GM12878 (cell line): Measurements from ENCODE around the gene PRKCQ. TPM values are rescaled to one million over a fixed set of nuclear protein-coding genes. Genes with fewer than 3 reads are reported as not detected.

Experiments
- ATAC-seq: fragments of 200-7000 bp; cut with Tn5 transposase; 3 replicates; pipeline ENCODE4 v1.9.1; 2020; ENCODE audit warnings: mild to moderate bottlenecking, moderate library complexity
- BruUV-seq: library from RNA; stranded (reverse); fragments of 400-500 nt; replicated peaks from 2 replicates; lab custom pipeline; 2021; lab: Mats Ljungman, UMichigan
- CTCF ChIA-PET: fragments of 300-600 bp; sonication (Branson Sonifier 250); formaldehyde crosslinking; extraction: SDS; loops from one replicate; lab custom pipeline; 2021; ENCODE audit warnings: inconsistent platforms; lab: Yijun Ruan, JAX
- POLR2A ChIA-PET: fragments of 350-600 bp; formaldehyde crosslinking; extraction: SDS; loops from one replicate; lab custom pipeline; 2021; ENCODE audit warnings: inconsistent platforms; lab: Charles Lee
- RAD21 ChIA-PET: fragments of 300-600 bp; sonication (Branson Sonifier 250); formaldehyde crosslinking; loops from one replicate; lab custom pipeline; 2023; ENCODE audit warnings: antibody characterized with exemption; ENCODE audit not compliant: unreplicated experiment; lab: Charles Lee
- SMC1A ChIA-PET: fragments of 300-600 bp; sonication (Branson Sonifier 250); formaldehyde crosslinking; loops from one replicate; lab custom pipeline; 2023; ENCODE audit not compliant: unreplicated experiment, uncharacterized antibody; lab: Charles Lee
- DNase-seq: peaks from one replicate; pipeline ENCODE4 v3.0.0-alpha.2; 2011; ENCODE audit warnings: low read depth, low spot score
- FAIRE-seq: peaks from 3 replicates; lab custom pipeline; 2011; peaks lifted over from hg19 to GRCh38; lab: Jason Lieb, UNC
- H2AFZ ChIP-seq: 2 replicates; pipeline ENCODE4 v1.6.0; 2011; ENCODE audit warnings: low read depth, low read length, control low read depth; ENCODE audit not compliant: control insufficient read depth
- H3K27ac ChIP-seq: 2 replicates; pipeline ENCODE4 v1.5.1; 2011; ENCODE audit warnings: control low read depth; ENCODE audit not compliant: control insufficient read depth, insufficient read depth
- H3K27me3 ChIP-seq, 2 experiments: replicated peaks in 1 of 2; 2 replicates each; pipeline versions ENCODE4 v1.6.0 to v1.6.1; 2011; ENCODE audit warnings: low read length in 1 of 2; ENCODE audit not compliant: control insufficient read depth in 2 of 2, insufficient read depth in 2 of 2
- H3K36me3 ChIP-seq, 2 experiments: 2 replicates each; pipeline ENCODE4 v1.5.1; 2011; ENCODE audit warnings: low read length in 1 of 2; ENCODE audit not compliant: control insufficient read depth in 2 of 2, insufficient read depth in 2 of 2
- H3K4me1 ChIP-seq: 2 replicates; pipeline ENCODE4 v1.6.1; 2011; ENCODE audit warnings: mild to moderate bottlenecking, low read length, moderate library complexity, mixed read lengths; ENCODE audit not compliant: control insufficient read depth, insufficient read depth
- H3K4me2 ChIP-seq: 2 replicates; pipeline ENCODE4 v1.6.0; 2011; ENCODE audit warnings: control low read depth; ENCODE audit not compliant: control insufficient read depth, insufficient read depth
- H3K4me3 ChIP-seq: fragments of 200-600 bp; sonication (generic); 2 replicates; pipeline ENCODE4 v1.5.1; 2016
- H3K79me2 ChIP-seq: 2 replicates; pipeline ENCODE4 v1.6.0; 2011; ENCODE audit warnings: low read length; ENCODE audit not compliant: control insufficient read depth, insufficient read depth
- H3K9ac ChIP-seq: 2 replicates; pipeline ENCODE4 v1.8.0; 2011; ENCODE audit warnings: low read length, control low read depth, mixed read lengths; ENCODE audit not compliant: control insufficient read depth, insufficient read depth
- H3K9me3 ChIP-seq: replicated peaks from 3 replicates; pipeline ENCODE4 v1.5.1; 2011; ENCODE audit warnings: mild to moderate bottlenecking, low read length; ENCODE audit not compliant: control insufficient read depth, insufficient read depth
- H4K20me1 ChIP-seq: 2 replicates; pipeline ENCODE4 v1.6.0; 2011; ENCODE audit not compliant: control insufficient read depth, insufficient read depth
- ATF7 ChIP-seq: fragments of 450-650 bp; IDR thresholded peaks from 2 replicates; pipeline ENCODE4 v1.6.1; 2016; ENCODE audit warnings: low read depth, mild to moderate bottlenecking
- BCL11A ChIP-seq: IDR thresholded peaks from 2 replicates; pipeline ENCODE4 v1.6.1; 2011; ENCODE audit warnings: low read depth, low read length
- CBX5 ChIP-seq: sonication (generic); IDR thresholded peaks from 2 replicates; pipeline ENCODE4 v1.6.1; 2016; ENCODE audit warnings: low read depth, moderate library complexity, mild to moderate bottlenecking, inconsistent platforms
- CREB1 ChIP-seq: IDR thresholded peaks from 2 replicates; pipeline ENCODE4 v1.6.1; 2012; ENCODE audit warnings: low read depth, mild to moderate bottlenecking, inconsistent platforms
- CTCF ChIP-seq, 3 experiments: IDR thresholded peaks in 2 of 3; conservative IDR thresholded peaks in 1 of 3; 2 replicates each; pipeline ENCODE4 v1.5.1; 2011; ENCODE audit warnings: low read depth in 3 of 3, low read length in 3 of 3, mild to moderate bottlenecking in 3 of 3, control low read depth in 2 of 3, moderate library complexity in 2 of 3, inconsistent platforms in 1 of 3, mixed read lengths in 1 of 3; ENCODE audit not compliant: control insufficient read depth in 2 of 3, insufficient read depth in 1 of 3; ENCODE audit errors: extremely low read depth in 1 of 3
- FOXM1 ChIP-seq: IDR thresholded peaks from 2 replicates; pipeline ENCODE4 v1.6.1; 2012; ENCODE audit warnings: low read depth, mild to moderate bottlenecking, inconsistent platforms, low read length, moderate library complexity
- IRF3 ChIP-seq: fragments of 450-650 bp; IDR thresholded peaks from 2 replicates; pipeline ENCODE4 v1.6.1; 2014; ENCODE audit warnings: mild to moderate bottlenecking
- MEF2A ChIP-seq: IDR thresholded peaks from 2 replicates; pipeline ENCODE4 v1.6.1; 2011; ENCODE audit warnings: low read depth, mild to moderate bottlenecking, low read length, moderate library complexity; ENCODE audit not compliant: insufficient read depth
- MEF2B ChIP-seq: fragments of 450-650 bp; IDR thresholded peaks from 2 replicates; pipeline ENCODE4 v1.6.1; 2018; ENCODE audit warnings: mild to moderate bottlenecking, moderate library complexity; ENCODE audit not compliant: partially characterized antibody, poor library complexity, severe bottlenecking
- RB1 ChIP-seq: fragments of 450-650 bp; formaldehyde crosslinking; IDR thresholded peaks from 2 replicates; pipeline ENCODE4 v1.6.1; 2017; ENCODE audit warnings: mild to moderate bottlenecking, borderline replicate concordance
- TARDBP ChIP-seq: IDR thresholded peaks from 2 replicates; pipeline ENCODE4 v1.6.1; 2016; ENCODE audit warnings: borderline replicate concordance
- TBL1XR1 ChIP-seq: IDR thresholded peaks from 2 replicates; pipeline ENCODE4 v1.6.1; 2012; ENCODE audit warnings: low read depth, low read length, improper control_type of control experiment
- YBX1 ChIP-seq: fragments of 450-650 bp; IDR thresholded peaks from 2 replicates; pipeline ENCODE4 v1.6.1; 2016; ENCODE audit warnings: antibody characterized with exemption
- WGBS: methylation state at CpG from one replicate; pipeline ENCODE4 v1.1.6; 2016; ENCODE audit warnings: low lambda C conversion rate; ENCODE audit not compliant: insufficient replicate concordance, insufficient coverage; ENCODE audit errors: missing lambda C conversion rate; 5-methylcytosine and 5-hydroxymethylcytosine counted together
- in situ Hi-C: fragments of 300-500 bp; cut with MboI; formaldehyde crosslinking; loops from 9 replicates; pipeline ENCODE4 v1.14.3; 2018; ENCODE audit warnings: mixed read lengths
- intact Hi-C: fragments of 100-400 bp; cut with micrococcal nuclease; formaldehyde crosslinking; loops from one replicate; pipeline ENCODE4 v1.14.2; 2022; ENCODE audit not compliant: unreplicated experiment
- polyA plus RNA-seq, 11 experiments: library from polyadenylated mRNA; depleted of rRNA in 4 of 11; unstranded in 6 of 11; stranded (reverse) in 5 of 11; fragments of >200 nt; fragmentation: Nextera tagmentation in 4 of 11; fragmentation: Illumina TruSeq in 1 of 11; extraction: Ambion mirVana in 4 of 11; extraction: Trizol in 1 of 11; gene quantifications; 1 replicate in 1 of 11; 2 replicates in 10 of 11; pipeline versions ENCODE4 v1.2.1 to v1.2.3, GENCODE V29; 2011 to 2016; ENCODE audit warnings: inconsistent platforms in 2 of 11, missing spikeins in 2 of 11, low read depth in 1 of 11
- total RNA-seq, 4 experiments: library from RNA; depleted of rRNA in 3 of 4; stranded (reverse); fragments of >200 nt in 3 of 4; fragmentation: Illumina TruSeq in 1 of 4; extraction: Trizol in 1 of 4; gene quantifications; 2 replicates each; pipeline versions ENCODE4 v1.2.1 to v1.2.3, GENCODE V29; 2013 to 2021

Gene PRKCQ
- total and polyA plus RNA-seq, 10 of the 15 experiments (the other 5 are each of a cell fraction or from before 2014, with no cell fraction given), result 0.26 to 8.9 (median 0.98) TPM

- no peak overlapping the region for H3K9ac ChIP-seq
- DNase-seq (no peak), ATAC-seq (no peak), FAIRE-seq (no peak)
- no peak overlapping the region for H3K4me2 ChIP-seq
- H3K36me3 ChIP-seq, result no peaks in the 10 kb centered on the region
- SMC1A ChIA-PET, result interaction anchor here (0.6 to 5.5 kb wide), 8 partner anchors 8 to 112 kb away, joined by 3 to 40 read pairs (median 4); no protein-coding TSS in a partner anchor
- RAD21 ChIA-PET, result interaction anchor here (1.0 to 2.4 kb wide), 3 partner anchors 15 to 24 kb away, joined by 3 to 8 read pairs (median 4); no protein-coding TSS in a partner anchor
- no peaks in the 10 kb centered on the region for H3K9me3 ChIP-seq
- POLR2A ChIA-PET, result no interaction called here
- CTCF ChIA-PET, result interaction anchor here (0.8 to 1.8 kb wide), 2 partner anchors 15 to 66 kb away, joined by 3 to 5 read pairs; no protein-coding TSS in a partner anchor
- peaks cover 0 to 3% of the 10 kb centered on the region in 2 experiments; a peak in 2 of 4 replicates for H3K27me3 ChIP-seq
- H3K27ac ChIP-seq, result no peak overlapping the region
- BruUV-seq, result no TSS peak
- no peak overlapping the region for H2AFZ ChIP-seq
- 18% methylated on average over 2 of the region's 2 CpGs for WGBS
- intact Hi-C loops, result no loop called here
- TF ChIP-seq TARDBP (no peak), YBX1 (no peak), IRF3 (no peak), CBX5 (no peak), TBL1XR1 (no peak), CREB1 (no peak), ATF7 (no peak), MEF2B (no peak), MEF2A (no peak), CTCF (IDR thresholded peaks at IDR 0.05 in 2 of 3, conservative IDR thresholded peaks at IDR 0.05 in 1 of 3; ENCODE audit: control insufficient read depth in 2 of 3, extremely low read depth in 1 of 3, insufficient read depth in 1 of 3, low read depth in 3 of 3, low read length in 3 of 3) (no peak), FOXM1 (no peak), BCL11A (no peak), RB1 (no peak)
- TF ChIP-seq, all 136 proteins: peak for 0
- in situ Hi-C loops, result no loop called here
- H4K20me1 ChIP-seq, result no peaks in the 10 kb centered on the region
- H3K4me3 ChIP-seq, result no peak overlapping the region
- no peaks in the 10 kb centered on the region for H3K4me1 ChIP-seq
- no peaks in the 10 kb centered on the region for H3K79me2 ChIP-seq
Measured at GRCh38 chr10:6558272-6558671, 21.8 kb downstream of the PRKCQ start.
